ENCODE results near the gene PAPPA. TPM values are rescaled to one million over a fixed set of nuclear protein-coding genes. Genes with fewer than 3 reads are reported as not detected.

PAPPA gene
- total RNA-seq, 2 experiments from 2014 or later = not detected

GRCh38 chr9:116383936-116384335, 230.3 kb downstream of the PAPPA start:
- Histone ChIP-seq H3K36me3 (ENCODE audit: insufficient read depth, low read length) (no peaks in the 10 kb centered on the region), H3K4me2 (ENCODE audit: low read length) (no peak overlapping the region), H3K4me1 (ENCODE audit: insufficient read depth, low read length, poor library complexity, severe bottlenecking) (no peaks in the 10 kb centered on the region), H3K9me3 (ENCODE audit: low read length) (no peaks in the 10 kb centered on the region), H3K9me2 (ENCODE audit: insufficient read depth, low read length) (no peaks in the 10 kb centered on the region), H4K20me1 (ENCODE audit: insufficient read depth, low read length) (no peaks in the 10 kb centered on the region), H3K79me2 (ENCODE audit: insufficient read depth, low read depth, low read length) (no peaks in the 10 kb centered on the region), H2AFZ (ENCODE audit: low read length) (no peak overlapping the region), H3K27ac (ENCODE audit: low read depth, low read length, poor library complexity, severe bottlenecking) (no peak overlapping the region), H3K4me3 (ENCODE audit: low read depth, low read length, poor library complexity, severe bottlenecking) (no peak overlapping the region)
- intact Hi-C loops (cut with micrococcal nuclease; ENCODE audit: unreplicated experiment) = no loop called here
- CTCF ChIA-PET (ENCODE audit: unreplicated experiment) = no interaction called here
- no TSS peak for BruUV-seq (replicated peaks)
- TF ChIP-seq CTCF (conservative IDR thresholded peaks at IDR 0.05; ENCODE audit: low read length) = no peak
- TF ChIP-seq EZH2phosphoT487 (IDR thresholded peaks at IDR 0.05; ENCODE audit: borderline replicate concordance, low read depth, low read length) = no peak
- no peak for DNase-seq (ENCODE audit: low spot score)
- POLR2A ChIA-PET = interaction anchor here (1.1 kb wide), 1 partner anchor 9 kb away, joined by 4 read pairs; no protein-coding TSS in a partner anchor

GRCh38 chr9:116387934-116388698, 234.5 kb downstream of the PAPPA start:
- Histone ChIP-seq H4K20me1 (ENCODE audit: insufficient read depth, low read length) (no peaks in the 10 kb centered on the region), H3K4me1 (ENCODE audit: insufficient read depth, low read length, poor library complexity, severe bottlenecking) (no peaks in the 10 kb centered on the region), H3K9me3 (ENCODE audit: low read length) (no peaks in the 10 kb centered on the region), H3K36me3 (ENCODE audit: insufficient read depth, low read length) (no peaks in the 10 kb centered on the region), H3K4me3 (ENCODE audit: low read depth, low read length, poor library complexity, severe bottlenecking) (no peak overlapping the region), H3K27ac (ENCODE audit: low read depth, low read length, poor library complexity, severe bottlenecking) (no peak overlapping the region), H3K4me2 (ENCODE audit: low read length) (no peak overlapping the region), H3K79me2 (ENCODE audit: insufficient read depth, low read depth, low read length) (no peaks in the 10 kb centered on the region), H2AFZ (ENCODE audit: low read length) (no peak overlapping the region), H3K9me2 (ENCODE audit: insufficient read depth, low read length) (no peaks in the 10 kb centered on the region)
- intact Hi-C loops (cut with micrococcal nuclease; ENCODE audit: unreplicated experiment) = no loop called here
- ChIA-PET CTCF (ENCODE audit: unreplicated experiment) (no interaction called here), POLR2A (no interaction called here)
- DNase-seq (ENCODE audit: low spot score) = no peak
- no TSS peak for BruUV-seq (replicated peaks)
- TF ChIP-seq EZH2phosphoT487 (IDR thresholded peaks at IDR 0.05; ENCODE audit: borderline replicate concordance, low read depth, low read length) = no peak
- TF ChIP-seq CTCF (conservative IDR thresholded peaks at IDR 0.05; ENCODE audit: low read length) = no peak
